ENCODE measurements around the gene GPR150. TPM values are rescaled to one million over a fixed set of nuclear protein-coding genes. Genes with fewer than 3 reads are reported as not detected.

Gene GPR150
- total and polyA plus RNA-seq, 2 of the 4 experiments (the other 2 are of a cell fraction), result under 0.01 to 0.10 TPM

GRCh38 chr5:95633671-95634070 is 13.8 kb downstream of the GPR150 start:
- no CpG with 5 or more reads among the region's 3 CpGs for WGBS, 2 experiments (ENCODE audit: extremely low coverage in 2 of 2, insufficient read length in 1 of 2)
- no peak overlapping the region for H2BK120ac ChIP-seq (ENCODE audit: low read depth, low read length)
- H3K27me3 ChIP-seq (ENCODE audit: control insufficient read depth, insufficient read depth, low read length), result no peaks in the 10 kb centered on the region; the same call in 1 of the 2 replicates
- H4K8ac ChIP-seq (ENCODE audit: low read depth in 2 of 2, low read length in 2 of 2), result no peak overlapping the region
- POLR2A ChIA-PET (ENCODE audit: unreplicated experiment), result interaction anchor here (0.6 kb wide), 1 partner anchor 126 kb away, joined by 3 read pairs; no protein-coding TSS in a partner anchor
- no peak overlapping the region for H3K14ac ChIP-seq (replicated peaks; ENCODE audit: low read depth, low read length)
- no peak overlapping the region for H2BK5ac ChIP-seq (ENCODE audit: low read depth, low read length, poor library complexity, severe bottlenecking)
- H3K4ac ChIP-seq (ENCODE audit: low read depth, low read length), result no peak overlapping the region
- no peak overlapping the region for H2AK9ac ChIP-seq (replicated peaks; ENCODE audit: low read depth, low read length, poor library complexity)
- no peak for ATAC-seq (ENCODE audit: low read depth)
- no peak overlapping the region for H3K27ac ChIP-seq (ENCODE audit: insufficient read depth, low read length)
- H3K56ac ChIP-seq (ENCODE audit: extremely low read depth, insufficient read depth, low read length), result no peak overlapping the region
- H2AK5ac ChIP-seq (ENCODE audit: low read depth, low read length), result no peak overlapping the region
- TF ChIP-seq, protein P1, sequence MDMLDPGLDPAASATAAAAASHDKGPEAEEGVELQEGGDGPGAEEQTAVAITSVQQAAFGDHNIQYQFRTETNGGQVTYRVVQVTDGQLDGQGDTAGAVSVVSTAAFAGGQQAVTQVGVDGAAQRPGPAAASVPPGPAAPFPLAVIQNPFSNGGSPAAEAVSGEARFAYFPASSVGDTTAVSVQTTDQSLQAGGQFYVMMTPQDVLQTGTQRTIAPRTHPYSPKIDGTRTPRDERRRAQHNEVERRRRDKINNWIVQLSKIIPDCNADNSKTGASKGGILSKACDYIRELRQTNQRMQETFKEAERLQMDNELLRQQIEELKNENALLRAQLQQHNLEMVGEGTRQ (IDR thresholded peaks at IDR 0.05; ENCODE audit: low read depth, low read length), result no peak
- no peak for TF ChIP-seq MAZ (IDR thresholded peaks at IDR 0.05; ENCODE audit: borderline replicate concordance, low read depth, low read length)
- no peak for TF ChIP-seq MXI1 (IDR thresholded peaks at IDR 0.05; ENCODE audit: borderline replicate concordance, low read depth, low read length)
- no peak for TF ChIP-seq RCOR1 (IDR thresholded peaks at IDR 0.05; ENCODE audit: insufficient replicate concordance, low read length)
- no peak for TF ChIP-seq CHD1 (IDR thresholded peaks at IDR 0.05; ENCODE audit: low read depth, low read length)
- H3K4me2 ChIP-seq (ENCODE audit: low read depth, low read length), result no peak overlapping the region
- no peaks in the 10 kb centered on the region for H4K20me1 ChIP-seq (ENCODE audit: insufficient read depth, low read length)
- no peak overlapping the region for H3K18ac ChIP-seq (ENCODE audit: low read depth, low read length)
- intact Hi-C loops (cut with micrococcal nuclease) (no loop called here), dilution Hi-C loops (cut with HindIII; ENCODE audit: low sequenced_read_pairs, unreplicated experiment) (no loop called here), in situ Hi-C loops (cut with MboI; ENCODE audit: low sequenced_read_pairs) (loop anchor here (25.0 kb wide), 1 partner anchor 679 kb away; no protein-coding TSS in a partner anchor)
- no peak overlapping the region for H3K4me3 ChIP-seq (ENCODE audit: insufficient read depth, low read depth, low read length)
- no peak overlapping the region for H2AFZ ChIP-seq (replicated peaks; ENCODE audit: low read length, poor library complexity)
- H3K9me1 ChIP-seq (ENCODE audit: insufficient read depth, low read length), result peaks cover 3% of the 10 kb centered on the region; the same call in 1 of the 2 replicates
- no peak overlapping the region for H2BK15ac ChIP-seq (ENCODE audit: low read depth, low read length)
- no peak overlapping the region for H4K91ac ChIP-seq (ENCODE audit: insufficient read depth, low read depth, low read length)
- no peak overlapping the region for H4K5ac ChIP-seq (ENCODE audit: low read depth, low read length)
- H3K9ac ChIP-seq (ENCODE audit: low read depth, low read length), result no peak overlapping the region
- no peaks in the 10 kb centered on the region for H3K79me1 ChIP-seq (ENCODE audit: low read depth in 1 of 2, low read length in 2 of 2)
- no peak overlapping the region for H2BK20ac ChIP-seq (ENCODE audit: low read depth, low read length)
- H3K36me3 ChIP-seq (ENCODE audit: control insufficient read depth, insufficient read depth, low read length), result no peaks in the 10 kb centered on the region
- H3K23ac ChIP-seq (ENCODE audit: low read depth, low read length), result no peak overlapping the region
- no peak for DNase-seq
- CTCF ChIA-PET, result no interaction called here
- H3K9me3 ChIP-seq (ENCODE audit: control insufficient read depth, insufficient read depth, low read length), result no peaks in the 10 kb centered on the region
- H3K4me1 ChIP-seq (ENCODE audit: control insufficient read depth, insufficient read depth, low read length), result peaks cover 2% of the 10 kb centered on the region
- no TSS peak for BruUV-seq (replicated peaks)

All from IMR-90 (cell line).